ENCODE measurements around the gene ZNF8. TPM values are rescaled to one million over a fixed set of nuclear protein-coding genes. Genes with fewer than 3 reads are reported as not detected.
"Not testable (repeated sequence)": the region's sequence is repeated elsewhere in the genome, so short reads cannot be mapped to it uniquely, and the experiment has no call there.

The ZNF8 gene
- polyA plus RNA-seq, 2 of the 4 experiments (the other 2 are of a cell fraction), result 2.3 to 4.0 TPM

- H3K9me3 ChIP-seq, result peaks cover 16% of the 10 kb centered on the region; the same call in 2 of the 3 replicates
- ChIA-PET POLR2A (interaction anchor here (1.0 to 4.4 kb wide), 3 partner anchors 15 to 70 kb away, joined by 3 to 33 read pairs (median 3); partner anchors contain the start of genes ZNF497 and ZNF8), CTCF (interaction anchor here (0.6 to 2.2 kb wide), 4 partner anchors 14 to 59 kb away, joined by 3 to 14 read pairs (median 4); no protein-coding TSS in a partner anchor)
- peak overlapping the region; percentile 52 to 82 for H3K27ac ChIP-seq
- 8% methylated on average over 12 of the region's 12 CpGs for WGBS (ENCODE audit: missing lambda C conversion rate)
- peak overlapping the region; percentile 53 for H3K4me3 ChIP-seq
- H3K4me1 ChIP-seq; DNase-seq (ENCODE audit: low read depth in 1 of 2, low spot score in 1 of 2); FAIRE-seq: not testable (repeated sequence)
- ATAC-seq, result peak in 1 of 2 experiments; percentile 12; a peak in 3 of 6 replicates
- peak overlapping the region; percentile 90 for H3K4me2 ChIP-seq
- TF ChIP-seq CEBPB (IDR thresholded peaks at IDR 0.05), result peak in 1 of 2 experiments; percentile 64; a peak in 2 of 4 replicates
Measured at GRCh38 chr19:58348080-58348479, 69.3 kb downstream of the ZNF8 start.

DNA sequence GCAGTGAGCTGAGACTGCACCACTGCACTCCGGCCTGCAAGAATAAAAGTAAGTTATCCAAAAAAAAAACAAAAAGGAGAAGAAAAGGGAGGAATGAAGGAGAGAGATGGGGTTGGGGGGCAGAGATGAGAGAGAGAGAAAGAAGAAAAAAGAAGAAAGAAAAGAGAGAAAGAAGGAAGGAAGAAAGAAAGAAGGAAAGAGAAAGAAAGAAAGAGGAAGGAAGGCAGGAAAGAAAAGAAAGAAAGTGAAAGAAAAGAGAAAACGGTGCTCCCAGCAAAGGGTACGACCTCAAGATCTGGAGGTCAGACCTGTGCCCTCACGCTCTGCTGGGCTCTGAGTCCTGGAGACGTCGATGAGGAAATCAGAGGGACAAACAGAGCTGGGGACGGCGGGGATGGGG, 70.8 kb downstream of the ZNF8 start:
- TF ChIP-seq NPAS2 (CRISPR knock-in tag; IDR thresholded peaks at IDR 0.05; ENCODE audit: borderline replicate concordance), result no peak
- no peak for TF ChIP-seq MAFK (IDR thresholded peaks at IDR 0.05; ENCODE audit: partially characterized antibody)
- ATAC-seq (no peak), FAIRE-seq (no peak), DNase-seq (ENCODE audit: low read depth in 1 of 2, low spot score in 1 of 2) (no peak)
- peaks cover 13% of the 10 kb centered on the region; the same call in 1 of the 3 replicates for H3K9me3 ChIP-seq
- no peak overlapping the region for H3K4me2 ChIP-seq
- 0 out of 3 replicates have a peak, but pooled peaks cover 8% of the 10 kb centered on the region for H3K4me1 ChIP-seq
- ChIA-PET POLR2A (interaction anchor here (1.4 kb wide), 1 partner anchor 12 kb away, joined by 3 read pairs; no protein-coding TSS in a partner anchor), CTCF (interaction anchor here (1.4 to 1.6 kb wide), 2 partner anchors 11 to 13 kb away, joined by 5 read pairs; partner anchors contain the start of gene ZNF497)
- no peak overlapping the region for H3K27ac ChIP-seq
- H3K4me3 ChIP-seq, result no peak overlapping the region
- 86% methylated on average over 8 of the region's 8 CpGs for WGBS (ENCODE audit: missing lambda C conversion rate)

DNA sequence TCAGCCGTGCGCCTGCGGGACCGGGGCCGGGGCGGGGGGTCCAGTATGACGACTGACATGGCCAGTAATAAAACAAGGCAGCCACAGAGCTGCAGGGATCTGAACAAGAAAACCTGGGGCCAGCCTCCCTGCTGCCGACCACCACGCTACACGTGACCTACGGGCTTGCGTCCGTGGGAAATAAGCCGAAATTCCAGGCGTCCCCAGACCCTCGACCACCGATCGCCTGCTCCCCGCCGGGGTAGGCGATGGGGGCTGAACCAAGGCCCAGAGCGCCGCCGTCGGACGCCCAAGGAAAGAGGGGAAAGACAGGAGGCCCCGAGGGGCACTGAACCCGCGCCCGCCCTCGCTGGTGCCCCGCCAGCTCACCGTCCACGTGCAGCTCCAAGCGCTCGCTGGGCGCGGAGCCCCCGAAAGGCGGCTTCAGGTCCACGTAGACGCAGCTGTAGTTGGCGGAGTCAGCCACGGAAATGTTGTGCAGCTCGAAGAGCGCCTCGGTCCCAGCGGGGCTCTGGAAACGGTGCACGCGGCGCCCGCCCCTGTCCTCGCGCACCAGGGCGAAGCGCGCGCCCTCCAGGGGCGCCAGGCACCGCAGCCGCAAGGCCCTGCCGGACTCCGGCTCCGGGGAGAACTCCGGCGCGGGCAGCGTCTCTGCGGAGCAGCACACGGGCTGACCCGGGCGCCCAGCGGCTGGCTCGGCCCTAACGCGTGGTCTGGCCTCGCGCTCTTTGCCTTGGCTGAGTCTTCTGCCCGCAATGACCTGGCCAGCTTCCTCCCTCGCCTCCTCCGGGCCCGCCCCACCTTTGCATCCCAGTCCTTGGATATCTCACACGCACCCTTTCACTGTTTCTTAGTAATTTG, 71.5 kb downstream of the ZNF8 start:
- TF ChIP-seq FOXS1 (CRISPR knock-in tag; IDR thresholded peaks at IDR 0.05) (no peak), GATA3 (IDR thresholded peaks at IDR 0.05; ENCODE audit: borderline replicate concordance) (no peak), ESRRA (IDR thresholded peaks at IDR 0.05; ENCODE audit: borderline replicate concordance, low read length) (no peak), POLR2A (IDR thresholded peaks at IDR 0.05; ENCODE audit: low read length) (no peak), HOXB13 (CRISPR knock-in tag; IDR thresholded peaks at IDR 0.05; ENCODE audit: low read depth) (no peak)
- no peak overlapping the region for H3K27ac ChIP-seq
- ATAC-seq (no peak), FAIRE-seq (no peak), DNase-seq (ENCODE audit: low read depth in 1 of 2, low spot score in 1 of 2) (no peak)
- H3K4me2 ChIP-seq, result no peak overlapping the region
- H3K4me3 ChIP-seq, result no peak overlapping the region
- ChIA-PET CTCF (interaction anchor here (0.6 to 1.6 kb wide), 3 partner anchors 10 to 562 kb away, joined by 4 to 5 read pairs (median 5); partner anchors contain the start of gene ZNF497), POLR2A (interaction anchor here (1.4 kb wide), 1 partner anchor 12 kb away, joined by 3 read pairs; no protein-coding TSS in a partner anchor)
- H3K4me1 ChIP-seq, result 0 out of 3 replicates have a peak, but pooled peaks cover 8% of the 10 kb centered on the region
- 90% methylated on average over 82 of the region's 84 CpGs for WGBS (ENCODE audit: missing lambda C conversion rate)
- H3K9me3 ChIP-seq, result peaks cover 13% of the 10 kb centered on the region; the same call in 1 of the 3 replicates

- Histone ChIP-seq H3K9me3 (peaks cover 9% of the 10 kb centered on the region; the same call in 1 of the 3 replicates), H3K4me2 (no peak overlapping the region), H3K4me3 (no peak overlapping the region), H3K27ac (no peak overlapping the region), H3K4me1 (0 out of 3 replicates have a peak, but pooled peaks cover 8% of the 10 kb centered on the region)
- TF ChIP-seq ZFP36 (IDR thresholded peaks at IDR 0.05; ENCODE audit: borderline replicate concordance, partially characterized antibody) (no peak), ATOH8 (CRISPR knock-in tag; IDR thresholded peaks at IDR 0.05; ENCODE audit: low read depth) (no peak), MAX (IDR thresholded peaks at IDR 0.05) (no peak), HOXA7 (CRISPR knock-in tag; IDR thresholded peaks at IDR 0.05) (no peak), ZSCAN20 (CRISPR knock-in tag; IDR thresholded peaks at IDR 0.05) (no peak), RAD21 (conservative IDR thresholded peaks at IDR 0.05 in 1 of 2, IDR thresholded peaks at IDR 0.05 in 1 of 2) (no peak), JUN (IDR thresholded peaks at IDR 0.05) (no peak)
- TF ChIP-seq, protein P1, sequence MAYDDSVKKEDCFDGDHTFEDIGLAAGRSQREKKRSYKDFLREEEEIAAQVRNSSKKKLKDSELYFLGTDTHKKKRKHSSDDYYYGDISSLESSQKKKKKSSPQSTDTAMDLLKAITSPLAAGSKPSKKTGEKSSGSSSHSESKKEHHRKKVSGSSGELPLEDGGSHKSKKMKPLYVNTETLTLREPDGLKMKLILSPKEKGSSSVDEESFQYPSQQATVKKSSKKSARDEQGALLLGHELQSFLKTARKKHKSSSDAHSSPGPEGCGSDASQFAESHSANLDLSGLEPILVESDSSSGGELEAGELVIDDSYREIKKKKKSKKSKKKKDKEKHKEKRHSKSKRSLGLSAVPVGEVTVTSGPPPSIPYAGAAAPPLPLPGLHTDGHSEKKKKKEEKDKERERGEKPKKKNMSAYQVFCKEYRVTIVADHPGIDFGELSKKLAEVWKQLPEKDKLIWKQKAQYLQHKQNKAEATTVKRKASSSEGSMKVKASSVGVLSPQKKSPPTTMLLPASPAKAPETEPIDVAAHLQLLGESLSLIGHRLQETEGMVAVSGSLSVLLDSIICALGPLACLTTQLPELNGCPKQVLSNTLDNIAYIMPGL (CRISPR knock-in tag; IDR thresholded peaks at IDR 0.05; ENCODE audit: borderline replicate concordance), result no peak
- TF ChIP-seq, protein P2, sequence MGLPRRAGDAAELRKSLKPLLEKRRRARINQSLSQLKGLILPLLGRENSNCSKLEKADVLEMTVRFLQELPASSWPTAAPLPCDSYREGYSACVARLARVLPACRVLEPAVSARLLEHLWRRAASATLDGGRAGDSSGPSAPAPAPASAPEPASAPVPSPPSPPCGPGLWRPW (IDR thresholded peaks at IDR 0.05), result no peak
- TF ChIP-seq, protein P3, sequence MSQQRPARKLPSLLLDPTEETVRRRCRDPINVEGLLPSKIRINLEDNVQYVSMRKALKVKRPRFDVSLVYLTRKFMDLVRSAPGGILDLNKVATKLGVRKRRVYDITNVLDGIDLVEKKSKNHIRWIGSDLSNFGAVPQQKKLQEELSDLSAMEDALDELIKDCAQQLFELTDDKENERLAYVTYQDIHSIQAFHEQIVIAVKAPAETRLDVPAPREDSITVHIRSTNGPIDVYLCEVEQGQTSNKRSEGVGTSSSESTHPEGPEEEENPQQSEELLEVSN (IDR thresholded peaks at IDR 0.05; ENCODE audit: borderline replicate concordance, low read depth), result no peak
- no peak for FAIRE-seq
- ChIA-PET CTCF (no interaction called here), POLR2A (interaction anchor here (1.4 to 3.4 kb wide), 2 partner anchors 11 kb away, joined by 3 to 13 read pairs; partner anchors contain the start of gene ZNF497)
- no peak for DNase-seq (ENCODE audit: low read depth in 1 of 2, low spot score in 1 of 2)
- WGBS (ENCODE audit: missing lambda C conversion rate), result 89% methylated on average over 33 of the region's 34 CpGs
- no peak for ATAC-seq
Measured at GRCh38 chr19:58350871-58351557, 72.3 kb downstream of the ZNF8 start.
